HG02981 (cell line): ENCODE data around the gene RPUSD1.
"Not testable (repeated sequence)": the region's sequence is repeated elsewhere in the genome, so short reads cannot be mapped to it uniquely, and the experiment has no call there.

Source experiments
- ATAC-seq: cut with Tn5 transposase; IDR thresholded peaks from one replicate; pipeline ENCODE4 v1.9.1; 2021; ENCODE audit warnings: mild to moderate bottlenecking, moderate library complexity; ENCODE audit not compliant: unreplicated experiment

RPUSD1 gene

GRCh38 chr16:751152-752006 lies 36.8 kb downstream of the RPUSD1 start:
- no peak for ATAC-seq

- ATAC-seq: no peak
Measured at GRCh38 chr16:750485-750884, 37.7 kb downstream of the RPUSD1 start.

DNA sequence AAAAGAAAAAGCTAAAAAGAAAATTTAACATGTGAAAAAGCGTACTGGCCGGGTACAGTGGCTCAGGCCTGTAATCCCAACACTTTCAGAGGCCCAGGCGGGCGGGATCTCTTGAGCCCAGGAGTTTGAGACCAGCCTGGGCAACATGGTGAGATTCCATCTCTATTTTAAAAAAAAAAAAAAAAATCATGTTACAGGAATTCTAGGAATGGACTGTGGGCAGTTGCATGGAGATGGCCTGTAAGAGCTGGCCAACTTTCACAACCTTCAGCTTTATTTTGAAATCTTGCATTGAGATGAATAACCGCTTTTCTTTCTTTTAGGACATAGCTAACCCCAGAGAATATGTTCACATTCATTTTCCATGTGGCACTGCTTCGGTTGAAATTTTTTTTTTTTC lies 39.2 kb downstream of the RPUSD1 start:
- no peak for ATAC-seq

DNA sequence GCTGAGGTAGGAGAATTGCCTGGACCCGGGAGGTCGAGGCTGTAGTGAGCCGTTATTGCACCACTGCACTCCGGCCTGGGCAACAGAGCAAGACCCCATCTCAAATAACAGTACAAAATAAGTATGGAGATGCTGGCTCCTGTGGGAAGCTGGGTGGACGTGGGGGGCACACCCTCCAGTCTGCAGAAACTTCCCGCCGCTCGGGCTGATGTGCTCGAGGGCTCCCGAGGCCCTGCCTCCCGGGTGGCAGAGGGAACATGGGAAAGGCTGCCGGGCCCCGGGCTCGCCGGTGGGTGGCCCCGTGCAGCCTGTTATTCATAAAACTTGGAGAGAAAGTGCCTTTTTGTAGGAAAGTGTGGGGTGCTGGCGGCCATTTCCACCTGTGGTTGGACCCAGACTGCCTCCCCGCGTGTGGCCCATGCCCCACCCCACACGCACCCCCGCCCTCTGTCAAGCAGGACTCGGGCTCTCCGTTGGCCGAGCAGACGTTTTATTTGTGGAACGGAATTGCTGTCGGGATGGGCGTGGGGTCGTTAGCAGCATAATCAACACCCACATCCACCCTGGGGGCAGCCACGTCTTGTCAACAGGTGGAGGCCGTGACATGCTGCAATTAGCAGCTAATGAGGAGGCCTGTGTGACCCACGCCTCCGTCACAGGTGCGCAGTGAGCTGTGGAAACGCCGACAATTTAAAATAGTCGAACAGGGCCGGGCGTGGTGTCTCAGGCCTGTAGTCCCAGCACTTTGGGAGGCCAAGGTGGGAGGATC lies 40.0 kb downstream of the RPUSD1 start:
- no peak for ATAC-seq

- no peak for ATAC-seq
Measured at GRCh38 chr16:746637-747036, 41.5 kb downstream of the RPUSD1 start.

- no peak for ATAC-seq
Measured at GRCh38 chr16:745739-746138, 42.4 kb downstream of the RPUSD1 start.

DNA sequence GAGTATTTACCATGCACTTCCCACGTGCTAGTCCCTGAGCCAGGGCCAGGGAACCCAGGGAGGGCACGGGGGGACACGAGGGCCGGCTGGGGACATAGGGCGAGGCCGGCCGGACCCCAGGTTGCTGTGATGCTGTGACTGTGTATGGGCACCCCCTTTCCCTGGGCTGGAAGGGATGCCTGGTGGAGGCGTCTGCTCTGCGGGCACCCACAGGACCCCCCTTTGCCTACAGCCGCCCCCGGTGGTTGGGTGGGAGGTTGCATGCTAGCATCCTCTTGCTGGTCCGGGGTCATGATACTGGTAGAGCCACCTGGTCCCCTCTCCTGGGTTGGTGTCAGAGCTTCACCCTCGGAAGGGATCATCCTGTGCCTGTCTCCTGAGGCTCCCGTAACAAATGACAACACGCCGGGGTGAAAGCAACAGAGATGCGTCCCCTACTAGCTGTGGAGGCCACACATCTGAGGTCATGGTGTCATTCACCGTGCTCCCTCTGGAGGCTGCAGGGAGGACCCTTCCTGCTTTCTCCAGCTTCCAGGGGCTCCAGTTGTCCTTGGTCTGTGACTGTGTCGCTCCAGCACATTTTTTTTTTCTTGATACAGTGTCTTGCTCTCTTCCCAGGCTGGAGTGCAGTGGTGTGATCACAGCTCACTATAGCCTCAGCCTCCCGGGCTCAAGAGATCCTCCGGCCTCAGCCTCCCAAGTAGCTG lies 44.2 kb downstream of the RPUSD1 start:
- no peak for ATAC-seq

- ATAC-seq: not testable (repeated sequence)
Measured at GRCh38 chr16:742894-743293, 45.3 kb downstream of the RPUSD1 start.

DNA sequence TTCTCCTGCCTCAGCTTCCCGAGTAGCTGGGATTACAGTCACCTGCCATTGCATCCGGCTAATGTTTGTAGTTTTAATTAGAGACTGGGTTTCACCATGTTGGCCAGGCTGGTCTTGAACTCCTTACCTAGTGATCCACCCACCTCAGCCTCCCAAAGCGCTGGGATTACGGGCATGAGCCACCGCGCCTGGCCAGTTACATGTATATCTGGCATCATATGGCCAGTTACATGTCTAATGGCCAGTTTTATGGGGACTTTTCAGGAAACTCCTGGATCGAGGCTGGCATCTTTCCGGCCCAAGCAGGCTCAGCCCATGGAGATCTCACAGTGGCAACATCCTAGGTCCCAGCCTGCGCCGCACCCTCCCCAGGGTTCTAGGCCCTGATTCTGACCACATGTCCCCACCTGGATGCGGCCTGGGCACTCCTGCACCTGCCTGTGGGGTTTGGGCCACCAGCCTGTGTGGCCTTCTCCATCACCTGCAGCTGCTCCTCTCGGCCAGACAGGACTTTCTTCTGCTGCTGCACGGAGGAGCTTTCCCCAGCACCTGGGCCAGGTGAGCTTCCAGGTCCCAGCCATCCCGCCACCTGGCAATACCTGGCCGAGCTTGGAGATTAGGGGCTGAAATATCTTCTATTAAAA lies 46.1 kb downstream of the RPUSD1 start:
- no peak for ATAC-seq

- peak; percentile 79 for ATAC-seq
Measured at GRCh38 chr16:740764-741505, 47.2 kb downstream of the RPUSD1 start, which contains the start of gene CIAO3. Gene CIAO3, minus strand, starts transcription at chr16:740997. Its CDS starts 12 bp downstream, at chr16:740985.

DNA sequence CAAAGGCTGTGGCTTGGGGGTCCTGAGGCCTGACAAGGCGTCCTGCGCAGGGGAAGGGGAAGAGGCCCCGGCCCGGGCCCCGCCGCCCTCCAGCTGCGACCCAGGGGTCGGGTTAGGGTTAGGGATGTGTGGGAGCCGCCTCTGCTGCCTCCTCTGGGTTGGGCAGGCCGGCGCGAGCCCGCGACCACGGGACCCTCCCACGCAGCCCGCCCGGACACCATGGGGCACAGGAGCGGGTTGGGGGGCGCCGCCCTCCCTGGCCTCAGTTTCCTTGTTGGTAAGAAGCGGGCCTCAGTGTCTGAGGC lies 47.8 kb downstream of the RPUSD1 start:
- ATAC-seq: no peak

DNA sequence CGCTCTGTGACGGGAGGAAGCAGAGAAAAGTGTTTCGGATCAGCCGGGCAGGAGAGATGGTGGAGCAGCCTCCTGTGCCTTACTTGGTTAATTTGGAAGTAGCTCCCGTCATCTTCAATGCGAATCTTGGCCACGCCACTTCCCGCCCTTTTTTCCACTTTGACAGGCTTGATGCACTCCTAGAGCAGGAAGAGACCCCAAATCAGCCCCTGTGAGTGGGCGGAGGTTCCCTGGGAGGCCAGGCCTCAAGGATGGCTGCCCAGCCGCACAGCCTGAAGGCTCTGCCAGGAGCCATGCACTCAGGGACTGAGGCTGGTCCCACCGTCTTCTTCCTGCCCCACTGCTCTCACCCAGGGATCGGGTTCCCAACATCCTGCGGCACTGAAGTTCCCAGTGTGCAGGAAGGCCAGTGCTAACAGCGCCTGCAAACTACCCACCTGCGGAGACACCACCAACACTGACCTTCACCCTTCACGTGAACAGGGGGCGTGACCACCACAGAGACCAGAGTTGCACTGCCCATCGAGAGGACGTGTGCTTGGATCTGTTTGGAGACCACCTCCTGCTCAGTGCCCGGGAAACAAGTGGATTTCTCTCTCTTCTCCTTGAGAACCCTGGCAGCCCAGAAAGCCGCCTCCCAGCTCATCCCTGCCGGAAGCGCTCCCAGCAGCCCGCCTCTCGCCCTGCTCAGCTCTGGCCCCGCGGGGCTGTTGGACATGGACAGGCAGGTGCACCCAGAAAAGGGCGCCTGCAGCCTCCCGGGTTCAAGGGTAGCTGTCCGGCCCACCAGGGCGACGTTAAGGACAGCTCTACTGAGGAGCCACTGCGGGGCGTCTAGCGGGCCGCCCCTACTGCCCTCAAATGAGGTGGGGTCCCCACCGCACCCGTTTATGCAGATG lies 48.4 kb downstream of the RPUSD1 start:
- no peak for ATAC-seq

DNA sequence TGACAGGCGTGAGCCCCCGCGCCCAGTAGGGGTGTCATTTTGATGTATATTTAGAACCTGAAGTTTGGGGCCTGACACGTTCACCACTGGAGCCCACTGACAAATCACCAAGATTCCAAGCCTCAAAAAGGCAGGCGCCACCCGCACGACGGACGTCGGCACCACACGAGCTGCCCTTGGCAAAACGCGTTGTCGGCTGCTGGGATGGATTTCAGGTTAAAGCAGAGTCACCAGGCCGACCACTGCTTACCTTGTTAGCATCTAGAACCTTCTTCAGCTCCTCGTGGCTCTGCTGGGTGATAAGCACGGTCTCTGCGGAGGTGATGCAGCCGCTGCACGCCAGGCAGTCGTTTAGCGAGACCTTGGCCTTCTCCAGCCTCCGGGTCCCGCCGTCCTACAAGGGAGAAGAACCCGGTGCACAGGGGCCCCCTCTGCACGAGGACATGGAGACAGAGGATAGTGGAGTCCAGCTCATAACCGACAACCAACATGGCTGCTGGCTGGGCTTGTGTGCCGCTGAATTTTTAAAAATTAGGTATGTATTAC lies 51.2 kb downstream of the RPUSD1 start:
- no peak for ATAC-seq

DNA sequence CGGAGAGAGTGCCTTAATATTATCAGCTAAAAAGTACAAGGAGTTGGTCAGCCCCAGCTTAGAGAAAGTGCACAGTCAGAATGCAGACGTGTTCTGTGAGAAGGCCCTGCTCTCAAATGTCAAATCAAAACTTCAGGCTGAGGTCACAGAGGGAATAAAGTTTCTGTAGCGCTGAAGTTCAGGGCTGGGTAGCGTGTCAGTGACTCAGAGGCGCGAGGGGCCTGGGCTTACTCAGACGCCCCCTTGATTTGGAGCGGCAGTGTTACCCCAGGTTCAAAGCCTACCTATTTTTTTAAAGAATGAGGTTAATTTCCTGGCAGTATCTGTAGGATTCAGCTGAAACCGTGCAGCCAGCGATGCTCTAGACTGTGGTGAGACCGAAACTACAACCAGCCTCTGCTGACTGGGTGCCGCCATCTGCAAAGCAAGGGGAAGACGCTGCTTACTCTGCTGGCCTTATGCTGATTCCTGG lies 52.2 kb downstream of the RPUSD1 start:
- ATAC-seq: no peak

DNA sequence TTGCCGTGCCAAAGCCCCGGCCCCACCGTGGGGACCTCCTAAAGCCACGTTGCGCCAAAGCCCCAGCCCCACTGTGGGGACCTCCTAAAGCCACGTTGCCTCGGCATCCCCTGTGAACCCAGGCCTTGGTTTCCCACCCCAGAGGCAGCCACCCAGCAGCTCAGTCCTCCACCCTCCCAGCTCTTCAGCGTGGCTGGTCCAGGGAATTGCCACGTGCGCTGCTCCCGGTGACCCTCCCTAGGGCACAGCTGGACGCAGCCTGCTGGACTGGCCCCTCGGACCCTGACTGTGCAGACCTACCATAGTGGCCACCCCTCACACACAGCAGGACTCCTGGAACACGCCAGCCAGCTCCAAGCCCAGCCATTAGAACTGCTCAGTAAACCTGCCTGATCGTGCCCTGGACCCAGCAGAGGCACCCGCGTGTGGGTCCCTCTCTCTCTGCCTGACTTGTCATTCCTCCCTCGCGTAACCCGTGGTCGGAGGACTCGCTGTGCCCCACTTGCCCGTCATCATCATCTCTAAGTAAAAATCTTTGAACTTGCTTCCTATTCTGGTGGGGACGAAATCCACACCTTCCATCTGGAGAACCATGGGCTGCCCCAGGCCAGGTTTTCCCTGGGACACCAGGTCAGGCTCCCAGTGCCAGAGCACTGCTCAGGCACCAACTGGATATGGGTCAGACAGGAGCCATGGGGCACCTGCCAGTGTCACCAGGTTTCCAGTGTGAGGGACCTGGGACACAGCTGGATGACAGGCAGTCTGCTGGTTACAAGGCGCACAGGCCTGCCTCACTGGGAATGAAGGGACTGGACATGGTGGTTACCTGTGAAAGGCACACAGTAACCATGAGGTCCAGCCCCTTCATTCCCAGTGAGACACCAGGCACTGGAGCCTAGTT lies 53.0 kb downstream of the RPUSD1 start:
- no peak for ATAC-seq
